Lung (tissue), 12 donors: ENCODE data around the gene CABLES2. TPM values are rescaled to one million over a fixed set of nuclear protein-coding genes. Genes with fewer than 3 reads are reported as not detected.

Experiments used
- ATAC-seq: fragments of 200-7000 bp; cut with Tn5 transposase; one replicate; pipeline ENCODE4 v1.9.1; 2020; ENCODE audit warnings: moderate number of reproducible peaks; ENCODE audit not compliant: insufficient read depth, low FRiP score
- DNase-seq, 3 donors: peaks; one replicate each; pipeline ENCODE4 v3.0.0-alpha.2; 2013 to 2017
- H3K27ac ChIP-seq, 2 donors: one replicate each; pipeline ENCODE4 v1.5.1; 2013; ENCODE audit warnings: mild to moderate bottlenecking in 2 of 2, moderate library complexity in 2 of 2, control low read depth in 1 of 2, inconsistent platforms in 1 of 2, low read depth in 1 of 2, low read length in 1 of 2
- H3K27me3 ChIP-seq, 3 donors: one replicate each; pipeline ENCODE4 v1.5.1; 2013; ENCODE audit warnings: low read length in 2 of 3; ENCODE audit not compliant: control insufficient read depth in 3 of 3, insufficient read depth in 3 of 3
- H3K36me3 ChIP-seq, 4 donors: one replicate each; pipeline ENCODE4 v1.5.1; 2013; ENCODE audit warnings: low read length in 4 of 4, mild to moderate bottlenecking in 1 of 4, moderate library complexity in 1 of 4; ENCODE audit not compliant: control insufficient read depth in 4 of 4, insufficient read depth in 4 of 4
- H3K4me1 ChIP-seq, 5 donors: one replicate each; pipeline ENCODE4 v1.5.1; 2013; ENCODE audit warnings: low read length in 5 of 5, mild to moderate bottlenecking in 2 of 5, moderate library complexity in 1 of 5; ENCODE audit not compliant: control insufficient read depth in 5 of 5, insufficient read depth in 5 of 5
- H3K4me3 ChIP-seq: one replicate; pipeline ENCODE4 v1.5.1; 2013; ENCODE audit warnings: mild to moderate bottlenecking, control low read depth, moderate library complexity
- H3K9ac ChIP-seq, 2 donors: one replicate each; pipeline ENCODE4 v1.5.1; 2013; ENCODE audit warnings: low read length in 2 of 2, control low read depth in 1 of 2; ENCODE audit not compliant: insufficient read depth in 1 of 2
- H3K9me3 ChIP-seq, 4 donors: one replicate each; pipeline ENCODE4 v1.5.1; 2013; ENCODE audit warnings: low read length in 3 of 4, mild to moderate bottlenecking in 1 of 4, moderate library complexity in 1 of 4; ENCODE audit not compliant: control insufficient read depth in 4 of 4, insufficient read depth in 3 of 4
- CTCF ChIP-seq: IDR thresholded peaks from 2 replicates; pipeline ENCODE4 v1.5.1; 2012; ENCODE audit warnings: mild to moderate bottlenecking; ENCODE audit errors: control extremely low read depth, extremely low read depth
- whole genome bisulfite sequencing, 2 donors: extraction: QIAGEN DNeasy Blood & Tissue Kit; methylation state at CpG; one replicate each; pipeline ENCODE4 v1.1.7; 2013; 5-methylcytosine and 5-hydroxymethylcytosine counted together
- polyA plus RNA-seq, 2 donors: library from polyadenylated mRNA; stranded (reverse); fragments of 200-250 nt; gene quantifications; one replicate each; pipeline ENCODE4 v1.2.1, GENCODE V29; 2013
- total RNA-seq, 2 donors: library from RNA; depleted of rRNA in 1 of 2; stranded (reverse); fragments of >200 nt in 1 of 2; gene quantifications; one replicate each; pipeline ENCODE4 v1.2.1, GENCODE V29; 2014 to 2021
- donor health status: control.
- donor health status: control.
- donor health status: Bipolar disorder and iron deficiency.
- donor health status: healthy.
- donor health status: DM: yes; HTN: yes; CAD: no.

CABLES2 gene
- total and polyA plus RNA-seq, 4 donors = 1.9 to 4.4 (median 3.6) TPM

DNA sequence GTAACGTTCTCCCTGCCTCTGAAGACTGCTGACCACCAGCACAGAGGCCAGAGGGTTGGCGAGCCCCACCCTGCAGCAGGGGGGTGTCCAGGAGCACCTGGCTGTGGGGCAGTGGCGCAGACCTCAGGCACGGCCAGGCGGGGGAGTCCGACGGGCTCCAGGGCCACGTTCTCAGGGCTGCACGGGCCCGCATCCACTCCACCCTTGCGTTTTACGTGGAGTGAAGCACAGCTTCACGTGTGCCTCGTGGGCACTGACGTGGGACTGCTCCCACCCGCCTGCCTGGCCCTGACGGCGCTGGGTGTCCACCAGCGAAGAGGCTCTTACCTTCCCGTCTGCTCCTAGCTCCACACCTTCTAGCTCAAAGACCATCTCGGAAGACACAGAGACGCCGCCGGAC lies 13.3 kb downstream of the CABLES2 start:
- DNase-seq (no peak), ATAC-seq (no peak)
- Histone ChIP-seq H3K9ac (no peak overlapping the region), H3K36me3 (peaks cover 0 to 50% (median 28%) of the 10 kb centered on the region in 4 donors), H3K27ac (no peak overlapping the region), H3K4me1 (no peaks in the 10 kb centered on the region), H3K9me3 (no peaks in the 10 kb centered on the region), H3K4me3 (no peak overlapping the region), H3K27me3 (no peaks in the 10 kb centered on the region)
- no peak for TF ChIP-seq CTCF
- 92 to 94% methylated on average over 24 of the region's 24 CpGs for WGBS, 2 donors

DNA sequence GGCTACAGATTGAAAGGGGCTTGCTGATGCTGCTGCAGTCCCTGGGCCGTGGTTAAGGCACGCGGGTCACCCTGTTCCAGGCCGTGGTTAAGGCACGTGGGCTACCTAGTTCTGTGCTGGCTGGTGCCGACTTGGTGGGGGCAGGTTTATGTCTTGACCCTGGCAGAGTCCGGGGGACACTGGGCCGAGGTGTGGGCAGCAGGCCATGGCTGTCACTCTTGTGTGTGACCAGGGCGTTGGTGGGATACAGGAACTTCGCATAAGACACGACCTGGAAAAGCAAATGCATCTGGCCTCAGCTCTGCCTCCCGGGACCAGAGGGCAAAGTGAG lies 13.8 kb downstream of the CABLES2 start:
- no peaks in the 10 kb centered on the region for H3K9me3 ChIP-seq
- no peaks in the 10 kb centered on the region for H3K4me1 ChIP-seq
- H3K27ac ChIP-seq = no peak overlapping the region
- H3K4me3 ChIP-seq = no peak overlapping the region
- no peak overlapping the region for H3K9ac ChIP-seq
- TF ChIP-seq CTCF = no peak
- H3K27me3 ChIP-seq = no peaks in the 10 kb centered on the region
- ATAC-seq (no peak), DNase-seq (no peak)
- H3K36me3 ChIP-seq = peaks cover 0 to 52% (median 33%) of the 10 kb centered on the region in 4 donors
- WGBS, 2 donors = 85 to 91% methylated on average over 12 of the region's 12 CpGs

DNA sequence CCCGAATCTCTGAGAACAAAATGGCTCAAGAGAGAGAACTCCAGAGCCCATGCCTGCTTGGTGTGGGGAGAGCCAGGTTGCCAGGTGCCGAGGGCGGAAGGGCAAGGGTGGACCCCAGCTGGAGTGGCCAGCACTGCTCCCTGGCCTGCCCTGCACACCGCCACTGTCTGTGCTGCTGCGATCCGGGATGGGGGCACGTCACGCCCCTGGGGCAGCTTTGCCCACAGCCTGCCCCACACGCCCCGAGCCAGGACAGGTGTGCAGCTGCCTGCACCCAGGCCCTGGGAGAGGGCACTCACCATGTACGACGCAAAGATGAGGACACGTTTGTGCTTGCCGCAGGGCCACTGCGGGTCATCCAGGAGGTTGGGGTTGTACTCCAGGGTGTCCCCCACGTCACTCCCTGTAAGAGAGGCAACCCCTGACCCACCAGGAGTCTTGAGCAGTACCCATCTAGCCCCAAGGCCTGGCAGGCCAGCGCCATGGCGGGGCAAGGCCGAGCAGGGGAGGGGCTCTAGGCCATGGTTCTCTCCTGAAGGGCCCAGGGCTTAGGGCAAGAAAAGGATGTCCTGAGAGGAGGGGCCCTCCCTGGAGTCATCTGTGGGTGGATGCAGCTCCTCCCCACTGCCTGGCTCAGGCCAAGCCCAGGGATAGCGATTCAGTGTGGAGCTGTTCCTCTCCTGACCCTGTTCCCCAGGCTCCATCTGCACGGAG lies 14.3 kb downstream of the CABLES2 start:
- peaks cover 0 to 52% (median 34%) of the 10 kb centered on the region in 4 donors for H3K36me3 ChIP-seq
- no peak overlapping the region for H3K27ac ChIP-seq
- no peak overlapping the region for H3K4me3 ChIP-seq
- 90 to 92% methylated on average over 16 to 21 of the region's 21 CpGs for WGBS, 2 donors
- ATAC-seq (no peak), DNase-seq (no peak)
- H3K9ac ChIP-seq = no peak overlapping the region
- no peaks in the 10 kb centered on the region for H3K27me3 ChIP-seq
- no peak for TF ChIP-seq CTCF
- no peaks in the 10 kb centered on the region for H3K9me3 ChIP-seq
- peaks cover 0 to 5% (median 4%) of the 10 kb centered on the region in 5 donors for H3K4me1 ChIP-seq

DNA sequence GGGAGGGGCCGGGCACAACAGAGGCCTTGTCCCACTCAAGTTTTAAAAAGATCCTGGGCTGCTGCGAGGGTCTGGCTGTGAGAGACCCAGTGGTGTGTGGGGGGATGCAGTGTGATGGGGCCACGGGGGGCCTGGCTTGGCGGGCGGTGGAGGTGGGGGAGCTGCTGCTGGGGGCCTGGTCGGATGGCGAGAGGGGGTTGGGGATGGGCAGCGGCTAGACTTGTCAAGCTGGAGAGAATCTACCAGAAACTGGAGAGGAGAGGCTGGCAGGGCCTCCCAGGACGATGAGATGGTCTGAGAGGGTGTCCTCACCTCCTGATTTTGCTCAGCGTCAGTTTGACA lies 15.0 kb downstream of the CABLES2 start:
- no peak overlapping the region for H3K9ac ChIP-seq
- no peak overlapping the region for H3K27ac ChIP-seq
- no peaks in the 10 kb centered on the region for H3K27me3 ChIP-seq
- peaks cover 0 to 9% (median 6%) of the 10 kb centered on the region in 5 donors for H3K4me1 ChIP-seq
- peaks cover 0 to 52% (median 29%) of the 10 kb centered on the region in 4 donors for H3K36me3 ChIP-seq
- no peak for TF ChIP-seq CTCF
- no peaks in the 10 kb centered on the region for H3K9me3 ChIP-seq
- DNase-seq (no peak), ATAC-seq (no peak)
- 86 to 89% methylated on average over 10 of the region's 10 CpGs for WGBS, 2 donors
- H3K4me3 ChIP-seq = no peak overlapping the region
